Endothelial cell of umbilical vein (primary cell): ENCODE data around the gene TAF5L.

Source experiments
- EZH2 ChIP-seq: IDR thresholded peaks from 2 replicates; pipeline ENCODE4 v1.6.1; 2012; ENCODE audit warnings: borderline replicate concordance, low read depth, mild to moderate bottlenecking, moderate library complexity, low read length, inconsistent platforms; ENCODE audit not compliant: severe bottlenecking
- GATA2 ChIP-seq: IDR thresholded peaks from 2 replicates; pipeline ENCODE4 v1.7.0; 2011; ENCODE audit warnings: low read depth, mild to moderate bottlenecking, moderate library complexity, mixed read lengths, low read length; ENCODE audit not compliant: insufficient read length, insufficient read depth
- MYC ChIP-seq: IDR thresholded peaks from one replicate; pipeline ENCODE4 v1.6.1; 2011; ENCODE audit warnings: mild to moderate bottlenecking, low read depth, low read length
- POLR2A ChIP-seq: IDR thresholded peaks from 2 replicates; pipeline ENCODE4 v1.6.1; 2012; ENCODE audit warnings: low read depth, mild to moderate bottlenecking, control low read depth, low read length
- POLR2AphosphoS5 ChIP-seq: IDR thresholded peaks from 2 replicates; pipeline ENCODE4 v1.6.1; 2012; ENCODE audit warnings: low read depth, mild to moderate bottlenecking, control low read depth, low read length, moderate library complexity; ENCODE audit not compliant: insufficient read depth
- TF ChIP-seq, protein P1 (sequence below), 2 donors: IDR thresholded peaks; 1 replicate in 1 of 2; 2 replicates in 1 of 2; pipeline ENCODE4 v1.5.1; 2011; ENCODE audit warnings: low read length in 2 of 2, mild to moderate bottlenecking in 2 of 2, moderate library complexity in 2 of 2, control low read depth in 1 of 2, inconsistent platforms in 1 of 2, low read depth in 1 of 2; ENCODE audit not compliant: insufficient read depth in 1 of 2; ENCODE audit errors: extremely low read depth in 1 of 2

DNA sequence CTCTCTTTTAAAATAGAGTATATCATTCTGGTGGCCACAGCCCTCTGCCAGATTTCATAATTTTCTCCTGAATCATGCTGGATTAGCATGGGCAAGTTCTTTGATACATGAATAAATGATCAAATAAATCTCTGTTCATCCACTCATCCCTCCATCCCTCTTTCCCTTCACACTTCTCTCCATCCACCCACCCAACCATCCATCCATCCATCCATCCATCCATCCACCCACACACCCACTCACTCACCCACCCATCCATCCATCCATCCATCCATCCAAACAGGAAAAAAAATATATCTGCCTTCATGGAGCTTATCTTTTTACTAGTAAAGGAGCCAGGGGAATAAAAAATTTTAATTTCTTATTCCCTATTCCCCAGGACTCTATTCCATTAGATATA, 49.5 kb upstream of the TAF5L start:
- TF ChIP-seq, protein P1, sequence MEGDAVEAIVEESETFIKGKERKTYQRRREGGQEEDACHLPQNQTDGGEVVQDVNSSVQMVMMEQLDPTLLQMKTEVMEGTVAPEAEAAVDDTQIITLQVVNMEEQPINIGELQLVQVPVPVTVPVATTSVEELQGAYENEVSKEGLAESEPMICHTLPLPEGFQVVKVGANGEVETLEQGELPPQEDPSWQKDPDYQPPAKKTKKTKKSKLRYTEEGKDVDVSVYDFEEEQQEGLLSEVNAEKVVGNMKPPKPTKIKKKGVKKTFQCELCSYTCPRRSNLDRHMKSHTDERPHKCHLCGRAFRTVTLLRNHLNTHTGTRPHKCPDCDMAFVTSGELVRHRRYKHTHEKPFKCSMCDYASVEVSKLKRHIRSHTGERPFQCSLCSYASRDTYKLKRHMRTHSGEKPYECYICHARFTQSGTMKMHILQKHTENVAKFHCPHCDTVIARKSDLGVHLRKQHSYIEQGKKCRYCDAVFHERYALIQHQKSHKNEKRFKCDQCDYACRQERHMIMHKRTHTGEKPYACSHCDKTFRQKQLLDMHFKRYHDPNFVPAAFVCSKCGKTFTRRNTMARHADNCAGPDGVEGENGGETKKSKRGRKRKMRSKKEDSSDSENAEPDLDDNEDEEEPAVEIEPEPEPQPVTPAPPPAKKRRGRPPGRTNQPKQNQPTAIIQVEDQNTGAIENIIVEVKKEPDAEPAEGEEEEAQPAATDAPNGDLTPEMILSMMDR (IDR thresholded peaks at IDR 0.05; ENCODE audit: extremely low read depth in 1 of 2, insufficient read depth in 1 of 2, low read depth in 1 of 2, low read length in 2 of 2), result no peak
- no peak for TF ChIP-seq POLR2AphosphoS5
- TF ChIP-seq GATA2, result no peak
- no peak for TF ChIP-seq EZH2
- no peak for TF ChIP-seq POLR2A
- TF ChIP-seq MYC, result no peak
